Measurements from ENCODE around the gene SEH1L.

Gene SEH1L

DNA sequence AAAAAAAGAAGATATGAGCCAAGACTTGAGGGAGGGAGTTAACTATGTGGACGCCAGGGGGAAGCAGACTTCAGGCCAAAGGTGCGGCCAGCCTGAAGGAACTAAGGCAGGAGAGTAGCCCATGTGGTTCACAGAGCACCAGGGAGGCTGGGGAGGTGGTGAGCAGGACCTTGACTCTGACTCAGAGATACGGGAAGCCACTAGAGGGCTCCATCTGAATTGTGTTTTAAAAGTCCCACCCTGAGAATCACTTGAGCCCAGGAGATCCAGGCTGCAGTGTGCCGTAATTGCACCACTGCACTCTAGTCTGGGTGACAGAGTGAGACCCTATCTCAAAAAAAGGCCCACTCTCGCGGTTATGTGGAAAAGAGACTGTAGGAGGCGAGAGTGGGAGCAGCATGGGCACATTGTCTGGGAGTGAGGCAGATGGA, 55.7 kb downstream of the SEH1L start:
- peak; percentile 82 to 83 for DNase-seq (ENCODE audit: low read depth in 2 of 2)
- TF ChIP-seq, protein P1, sequence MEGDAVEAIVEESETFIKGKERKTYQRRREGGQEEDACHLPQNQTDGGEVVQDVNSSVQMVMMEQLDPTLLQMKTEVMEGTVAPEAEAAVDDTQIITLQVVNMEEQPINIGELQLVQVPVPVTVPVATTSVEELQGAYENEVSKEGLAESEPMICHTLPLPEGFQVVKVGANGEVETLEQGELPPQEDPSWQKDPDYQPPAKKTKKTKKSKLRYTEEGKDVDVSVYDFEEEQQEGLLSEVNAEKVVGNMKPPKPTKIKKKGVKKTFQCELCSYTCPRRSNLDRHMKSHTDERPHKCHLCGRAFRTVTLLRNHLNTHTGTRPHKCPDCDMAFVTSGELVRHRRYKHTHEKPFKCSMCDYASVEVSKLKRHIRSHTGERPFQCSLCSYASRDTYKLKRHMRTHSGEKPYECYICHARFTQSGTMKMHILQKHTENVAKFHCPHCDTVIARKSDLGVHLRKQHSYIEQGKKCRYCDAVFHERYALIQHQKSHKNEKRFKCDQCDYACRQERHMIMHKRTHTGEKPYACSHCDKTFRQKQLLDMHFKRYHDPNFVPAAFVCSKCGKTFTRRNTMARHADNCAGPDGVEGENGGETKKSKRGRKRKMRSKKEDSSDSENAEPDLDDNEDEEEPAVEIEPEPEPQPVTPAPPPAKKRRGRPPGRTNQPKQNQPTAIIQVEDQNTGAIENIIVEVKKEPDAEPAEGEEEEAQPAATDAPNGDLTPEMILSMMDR (IDR thresholded peaks at IDR 0.05; ENCODE audit: low read depth, low read length): peak; percentile 52
- no peak overlapping the region for H3K4me3 ChIP-seq (replicated peaks in 1 of 2; ENCODE audit: low read depth in 2 of 2, low read length in 2 of 2)

DNA sequence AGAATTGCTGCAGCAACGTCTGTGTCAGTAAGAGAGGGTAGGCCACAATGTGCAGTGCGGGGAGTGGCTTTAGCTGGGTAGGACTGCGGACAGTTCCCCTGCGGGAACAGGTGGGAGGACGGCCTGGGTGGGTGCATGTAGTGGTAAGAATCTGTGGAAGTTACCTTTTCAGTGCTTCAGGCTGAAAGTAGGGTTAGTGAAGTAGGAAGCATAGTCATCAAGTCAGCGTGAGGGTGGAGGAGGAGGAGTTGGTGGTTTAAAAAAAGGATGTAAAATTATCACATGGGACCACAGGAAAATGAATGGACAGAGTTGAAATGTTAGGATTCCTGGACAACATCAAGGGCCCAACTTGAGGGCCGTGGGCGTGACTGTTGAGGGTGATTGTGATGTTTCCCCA, 56.6 kb downstream of the SEH1L start:
- no peak for DNase-seq (ENCODE audit: low read depth in 2 of 2)
- H3K4me3 ChIP-seq (replicated peaks in 1 of 2; ENCODE audit: low read depth in 2 of 2, low read length in 2 of 2): no peak overlapping the region
- TF ChIP-seq, protein P1 (IDR thresholded peaks at IDR 0.05; ENCODE audit: low read depth, low read length): no peak

DNA sequence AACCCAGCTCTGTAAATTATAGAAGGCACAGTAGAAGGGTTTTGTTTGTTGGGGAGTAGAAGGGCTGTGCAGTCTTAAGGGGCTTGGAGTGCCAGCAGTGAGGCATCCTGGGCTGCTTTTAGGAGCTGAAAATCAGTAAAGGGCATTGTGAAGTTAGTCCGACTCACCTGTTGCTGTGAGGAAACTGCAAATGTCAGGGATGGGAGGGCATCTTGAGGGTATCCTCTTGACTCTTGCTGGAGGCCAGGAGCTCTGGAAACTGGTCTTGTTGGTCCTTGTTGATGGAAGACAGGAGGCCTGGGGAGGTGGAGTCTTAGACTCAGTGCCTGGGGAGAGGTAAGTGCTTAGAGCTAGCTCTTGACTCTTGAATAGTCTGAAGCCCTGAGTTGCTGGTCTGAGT, 57.5 kb downstream of the SEH1L start:
- no peak for DNase-seq (ENCODE audit: low read depth in 2 of 2)
- TF ChIP-seq, protein P1 (IDR thresholded peaks at IDR 0.05; ENCODE audit: low read depth, low read length): no peak
- H3K4me3 ChIP-seq (replicated peaks in 1 of 2; ENCODE audit: low read depth in 2 of 2, low read length in 2 of 2): no peak overlapping the region

DNA sequence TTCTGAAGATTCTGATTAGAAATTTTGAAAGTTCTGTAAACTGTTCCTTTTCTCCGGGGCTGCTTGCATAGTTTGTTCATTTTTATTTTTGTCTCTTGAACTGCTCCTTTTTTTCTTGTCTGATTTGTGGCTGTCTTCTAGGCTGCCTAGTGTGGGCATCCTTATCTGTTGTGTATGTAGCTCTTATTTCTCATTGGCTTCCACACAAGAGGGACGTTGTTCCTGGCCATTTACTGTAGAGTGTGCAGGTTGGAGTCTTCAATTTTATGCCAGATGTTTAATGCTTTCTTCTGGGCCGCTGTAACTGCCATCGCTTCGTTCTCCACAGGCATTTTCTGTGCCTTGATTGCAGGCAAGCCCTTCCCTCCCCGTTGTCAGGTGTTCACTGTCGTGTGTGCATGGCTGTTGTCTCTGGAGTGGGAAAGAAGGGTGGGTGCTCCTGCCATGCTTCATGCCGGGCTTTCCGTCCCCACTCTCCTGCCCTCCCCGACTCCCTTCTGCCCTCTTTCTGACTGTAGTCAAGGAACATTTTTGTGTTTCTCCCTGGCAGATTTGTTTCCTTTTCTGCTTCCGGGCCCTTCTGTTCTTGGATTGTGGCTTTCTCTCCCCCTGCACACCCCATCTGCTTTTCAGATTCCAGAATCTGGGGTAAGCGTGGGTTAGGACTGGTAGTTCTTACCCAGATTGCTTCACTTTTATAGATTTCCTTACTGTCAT, 58.9 kb downstream of the SEH1L start:
- TF ChIP-seq, protein P1 (IDR thresholded peaks at IDR 0.05; ENCODE audit: low read depth, low read length): no peak
- DNase-seq (ENCODE audit: low read depth in 2 of 2): no peak
- no peak overlapping the region for H3K4me3 ChIP-seq (replicated peaks in 1 of 2; ENCODE audit: low read depth in 2 of 2, low read length in 2 of 2)

DNA sequence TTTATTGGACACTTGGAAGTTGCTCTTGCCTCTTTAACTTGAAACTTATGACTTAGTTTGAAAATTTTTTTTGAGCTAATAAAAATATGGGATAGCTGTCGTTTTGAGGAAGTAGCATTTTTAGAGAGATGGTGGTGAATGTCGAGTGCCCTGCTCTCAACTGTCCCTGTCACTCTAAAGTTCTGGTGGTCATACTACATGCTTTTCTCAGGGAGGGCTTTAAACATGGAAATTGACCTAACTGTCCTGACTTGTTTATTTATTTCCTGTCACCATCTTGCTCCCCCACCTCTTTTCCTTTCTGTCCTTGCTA, 59.4 kb downstream of the SEH1L start:
- no peak for DNase-seq (ENCODE audit: low read depth in 2 of 2)
- TF ChIP-seq, protein P1 (IDR thresholded peaks at IDR 0.05; ENCODE audit: low read depth, low read length): no peak
- H3K4me3 ChIP-seq (replicated peaks in 1 of 2; ENCODE audit: low read depth in 2 of 2, low read length in 2 of 2): no peak overlapping the region

DNA sequence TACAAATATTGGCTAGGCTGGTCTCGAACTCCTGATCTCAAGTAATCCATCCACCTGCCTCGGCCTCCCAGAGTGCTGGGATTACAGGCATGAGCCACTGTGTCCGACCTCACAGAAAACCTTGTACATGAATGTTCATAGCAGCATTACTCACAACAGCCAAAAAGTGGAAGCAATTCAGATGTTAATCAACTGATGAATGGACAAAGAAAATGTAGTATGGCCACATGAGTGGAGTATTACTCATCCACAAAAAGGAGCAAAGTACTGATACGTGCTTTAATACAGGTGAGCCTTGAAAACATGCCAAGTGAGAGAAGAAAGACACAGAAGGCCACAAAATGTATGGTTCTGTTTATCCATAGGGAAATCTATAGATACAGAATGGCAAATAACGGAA, 63.9 kb downstream of the SEH1L start:
- no peak overlapping the region for H3K4me3 ChIP-seq (replicated peaks in 1 of 2; ENCODE audit: low read depth in 2 of 2, low read length in 2 of 2)
- TF ChIP-seq, protein P1 (IDR thresholded peaks at IDR 0.05; ENCODE audit: low read depth, low read length): no peak
- no peak for DNase-seq (ENCODE audit: low read depth in 2 of 2)

DNA sequence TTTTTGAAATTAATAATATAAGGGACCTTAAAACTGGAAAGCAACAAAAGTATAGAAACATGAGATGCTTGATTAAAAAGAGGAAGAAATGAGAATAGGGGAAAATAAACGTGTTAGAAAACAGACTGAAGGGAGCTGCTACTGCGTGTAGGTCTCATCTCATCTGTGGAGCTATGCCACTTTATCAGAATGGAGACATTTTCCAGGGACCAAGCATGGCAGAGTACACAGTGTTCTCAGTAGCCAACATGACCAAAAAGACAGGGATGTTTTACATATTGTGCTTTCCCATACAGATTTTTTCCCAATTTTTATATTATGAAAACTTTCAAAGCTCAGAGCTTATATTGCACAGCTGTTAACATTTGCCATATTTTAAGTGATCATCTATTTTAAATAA, 66.4 kb downstream of the SEH1L start:
- TF ChIP-seq, protein P1 (IDR thresholded peaks at IDR 0.05; ENCODE audit: low read depth, low read length): no peak
- DNase-seq (ENCODE audit: low read depth in 2 of 2): no peak
- no peak overlapping the region for H3K4me3 ChIP-seq (replicated peaks in 1 of 2; ENCODE audit: low read depth in 2 of 2, low read length in 2 of 2)

Measured in cardiac fibroblast (primary cell).